Measurements from ENCODE around the gene PCDHB12. TPM values are rescaled to one million over a fixed set of nuclear protein-coding genes. Genes with fewer than 3 reads are reported as not detected.
"Not testable (repeated sequence)": the region's sequence is repeated elsewhere in the genome, so short reads cannot be mapped to it uniquely, and the experiment has no call there.

PCDHB12 gene
- polyA plus RNA-seq, 1 experiment, result 0.13 TPM

DNA sequence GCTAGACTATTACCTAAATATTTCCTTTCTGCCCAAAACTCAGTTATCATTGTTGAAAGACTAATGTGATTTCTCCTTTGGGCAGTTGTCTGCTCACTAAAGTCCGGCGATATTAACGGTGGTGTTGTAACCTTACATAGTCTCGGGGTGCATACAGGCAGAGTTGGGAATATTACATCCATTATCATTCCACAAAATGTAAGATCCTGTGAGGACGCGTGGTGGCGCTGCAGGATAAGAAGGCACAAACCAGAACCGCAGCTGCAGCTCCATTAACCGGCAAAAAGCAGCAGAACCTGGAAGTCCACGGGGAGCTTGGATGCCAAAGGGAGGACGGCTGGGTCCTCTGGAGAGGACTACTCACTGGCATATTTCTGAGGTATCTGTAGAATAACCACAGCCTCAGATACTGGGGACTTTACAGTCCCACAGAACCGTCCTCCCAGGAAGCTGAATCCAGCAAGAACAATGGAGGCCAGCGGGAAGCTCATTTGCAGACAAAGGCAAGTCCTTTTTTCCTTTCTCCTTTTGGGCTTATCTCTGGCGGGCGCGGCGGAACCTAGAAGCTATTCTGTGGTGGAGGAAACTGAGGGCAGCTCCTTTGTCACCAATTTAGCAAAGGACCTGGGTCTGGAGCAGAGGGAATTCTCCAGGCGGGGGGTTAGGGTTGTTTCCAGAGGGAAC, 5.3 kb downstream of the PCDHB12 start, which contains the start of gene PCDHB13:
Gene PCDHB13 (plus strand): TSS at position 264 of the 684 bp plus-strand sequence. CDS start 205 bp downstream, at position 469.
- H3K4me3 ChIP-seq (ENCODE audit: low read depth, low read length); DNase-seq (ENCODE audit: low read depth); H3K36me3 ChIP-seq (ENCODE audit: control insufficient read depth, insufficient read depth, low read length); POLR2A ChIA-PET; H3K27me3 ChIP-seq (ENCODE audit: control insufficient read depth, insufficient read depth, low read length): not testable (repeated sequence)
- TF ChIP-seq, protein P1, sequence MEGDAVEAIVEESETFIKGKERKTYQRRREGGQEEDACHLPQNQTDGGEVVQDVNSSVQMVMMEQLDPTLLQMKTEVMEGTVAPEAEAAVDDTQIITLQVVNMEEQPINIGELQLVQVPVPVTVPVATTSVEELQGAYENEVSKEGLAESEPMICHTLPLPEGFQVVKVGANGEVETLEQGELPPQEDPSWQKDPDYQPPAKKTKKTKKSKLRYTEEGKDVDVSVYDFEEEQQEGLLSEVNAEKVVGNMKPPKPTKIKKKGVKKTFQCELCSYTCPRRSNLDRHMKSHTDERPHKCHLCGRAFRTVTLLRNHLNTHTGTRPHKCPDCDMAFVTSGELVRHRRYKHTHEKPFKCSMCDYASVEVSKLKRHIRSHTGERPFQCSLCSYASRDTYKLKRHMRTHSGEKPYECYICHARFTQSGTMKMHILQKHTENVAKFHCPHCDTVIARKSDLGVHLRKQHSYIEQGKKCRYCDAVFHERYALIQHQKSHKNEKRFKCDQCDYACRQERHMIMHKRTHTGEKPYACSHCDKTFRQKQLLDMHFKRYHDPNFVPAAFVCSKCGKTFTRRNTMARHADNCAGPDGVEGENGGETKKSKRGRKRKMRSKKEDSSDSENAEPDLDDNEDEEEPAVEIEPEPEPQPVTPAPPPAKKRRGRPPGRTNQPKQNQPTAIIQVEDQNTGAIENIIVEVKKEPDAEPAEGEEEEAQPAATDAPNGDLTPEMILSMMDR (IDR thresholded peaks at IDR 0.05; ENCODE audit: insufficient read depth, low read depth, low read length), result 0 out of 2 replicates have a peak, but pooled peaks have one; percentile 10
- CTCF ChIA-PET, result interaction anchor here (1.3 to 1.4 kb wide), 2 partner anchors 9 to 12 kb away, joined by 3 to 4 read pairs; partner anchors contain the start of gene PCDHB14

DNA sequence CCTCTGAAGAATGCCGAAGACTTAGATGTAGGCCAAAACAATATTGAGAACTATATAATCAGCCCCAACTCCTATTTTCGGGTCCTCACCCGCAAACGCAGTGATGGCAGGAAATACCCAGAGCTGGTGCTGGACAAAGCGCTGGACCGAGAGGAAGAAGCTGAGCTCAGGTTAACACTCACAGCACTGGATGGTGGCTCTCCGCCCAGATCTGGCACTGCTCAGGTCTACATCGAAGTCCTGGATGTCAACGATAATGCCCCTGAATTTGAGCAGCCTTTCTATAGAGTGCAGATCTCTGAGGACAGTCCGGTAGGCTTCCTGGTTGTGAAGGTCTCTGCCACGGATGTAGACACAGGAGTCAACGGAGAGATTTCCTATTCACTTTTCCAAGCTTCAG, 6.1 kb downstream of the PCDHB12 start:
- H3K27me3 ChIP-seq (ENCODE audit: control insufficient read depth, insufficient read depth, low read length); CTCF ChIA-PET; H3K36me3 ChIP-seq (ENCODE audit: control insufficient read depth, insufficient read depth, low read length); DNase-seq (ENCODE audit: low read depth); POLR2A ChIA-PET; H3K4me3 ChIP-seq (ENCODE audit: low read depth, low read length): not testable (repeated sequence)

DNA sequence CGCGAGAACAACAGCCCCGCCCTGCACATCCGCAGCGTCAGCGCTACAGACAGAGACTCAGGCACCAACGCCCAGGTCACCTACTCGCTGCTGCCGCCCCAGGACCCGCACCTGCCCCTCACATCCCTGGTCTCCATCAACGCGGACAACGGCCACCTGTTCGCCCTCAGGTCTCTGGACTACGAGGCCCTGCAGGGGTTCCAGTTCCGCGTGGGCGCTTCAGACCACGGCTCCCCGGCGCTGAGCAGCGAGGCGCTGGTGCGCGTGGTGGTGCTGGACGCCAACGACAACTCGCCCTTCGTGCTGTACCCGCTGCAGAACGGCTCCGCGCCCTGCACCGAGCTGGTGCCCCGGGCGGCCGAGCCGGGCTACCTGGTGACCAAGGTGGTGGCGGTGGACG, 7.0 kb downstream of the PCDHB12 start:
- H3K27me3 ChIP-seq (ENCODE audit: control insufficient read depth, insufficient read depth, low read length); H3K4me3 ChIP-seq (ENCODE audit: low read depth, low read length); H3K36me3 ChIP-seq (ENCODE audit: control insufficient read depth, insufficient read depth, low read length); CTCF ChIA-PET; DNase-seq (ENCODE audit: low read depth); POLR2A ChIA-PET: not testable (repeated sequence)

DNA sequence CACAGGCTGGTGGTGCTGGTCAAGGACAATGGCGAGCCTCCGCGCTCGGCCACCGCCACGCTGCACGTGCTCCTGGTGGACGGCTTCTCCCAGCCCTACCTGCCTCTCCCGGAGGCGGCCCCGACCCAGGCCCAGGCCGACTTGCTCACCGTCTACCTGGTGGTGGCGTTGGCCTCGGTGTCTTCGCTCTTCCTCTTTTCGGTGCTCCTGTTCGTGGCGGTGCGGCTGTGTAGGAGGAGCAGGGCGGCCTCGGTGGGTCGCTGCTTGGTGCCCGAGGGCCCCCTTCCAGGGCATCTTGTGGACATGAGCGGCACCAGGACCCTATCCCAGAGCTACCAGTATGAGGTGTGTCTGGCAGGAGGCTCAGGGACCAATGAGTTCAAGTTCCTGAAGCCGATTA, 7.5 kb downstream of the PCDHB12 start:
- DNase-seq (ENCODE audit: low read depth); H3K36me3 ChIP-seq (ENCODE audit: control insufficient read depth, insufficient read depth, low read length); CTCF ChIA-PET; POLR2A ChIA-PET; H3K4me3 ChIP-seq (ENCODE audit: low read depth, low read length); H3K27me3 ChIP-seq (ENCODE audit: control insufficient read depth, insufficient read depth, low read length): not testable (repeated sequence)

DNA sequence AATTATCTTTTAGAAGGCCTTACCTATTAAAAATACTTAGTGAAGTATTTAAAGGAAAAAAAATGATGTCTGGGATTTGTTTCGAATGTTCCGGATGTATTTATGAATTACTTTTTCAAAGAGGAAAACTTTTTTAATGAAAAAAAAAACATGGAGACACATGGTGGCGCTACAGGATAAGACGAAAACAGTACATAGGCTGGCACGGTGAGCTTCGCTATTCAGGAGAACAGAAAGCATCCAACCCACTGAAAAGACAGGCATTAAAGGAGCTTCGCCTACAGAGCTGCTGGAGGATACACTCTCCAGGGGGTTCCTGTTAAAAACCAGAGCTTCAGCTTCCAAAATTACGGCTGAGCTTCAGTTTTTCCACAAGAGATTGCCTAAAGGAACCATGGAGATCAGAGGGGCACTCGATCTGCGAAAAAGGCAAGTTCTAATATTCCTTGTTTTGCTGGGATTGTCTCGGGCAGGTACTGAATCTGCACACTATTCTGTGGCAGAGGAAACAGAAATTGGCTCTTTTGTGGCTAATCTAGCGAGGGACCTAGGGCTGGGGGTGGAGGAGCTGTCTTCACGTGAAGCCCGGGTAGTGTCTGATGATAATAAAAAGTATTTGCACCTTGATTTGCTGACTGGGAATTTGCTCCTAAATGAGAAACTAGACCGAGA, 14.7 kb downstream of the PCDHB12 start, which contains the start of gene PCDHB14:
Gene PCDHB14 (plus strand): TSS at position 232 of the 672 bp plus-strand sequence. CDS start 163 bp downstream, at position 395.
- POLR2A ChIA-PET, result no interaction called here
- DNase-seq (ENCODE audit: low read depth), result no peak
- Histone ChIP-seq H3K27me3 (ENCODE audit: control insufficient read depth, insufficient read depth, low read length) (no peaks in the 10 kb centered on the region), H3K36me3 (ENCODE audit: control insufficient read depth, insufficient read depth, low read length) (no peaks in the 10 kb centered on the region), H3K4me3 (ENCODE audit: low read depth, low read length) (peak within 1 kb of the TSS; percentile 27)
- TF ChIP-seq, protein P1 (IDR thresholded peaks at IDR 0.05; ENCODE audit: insufficient read depth, low read depth, low read length), result 0 out of 2 replicates have a peak, but pooled peaks have one; percentile 21
- CTCF ChIA-PET, result interaction anchor here (0.6 to 2.5 kb wide), 12 partner anchors 10 to 355 kb away, joined by 3 to 15 read pairs (median 4); partner anchors contain the start of genes PCDHB12, PCDHB13, PCDHGA10 and PCDHGB7

DNA sequence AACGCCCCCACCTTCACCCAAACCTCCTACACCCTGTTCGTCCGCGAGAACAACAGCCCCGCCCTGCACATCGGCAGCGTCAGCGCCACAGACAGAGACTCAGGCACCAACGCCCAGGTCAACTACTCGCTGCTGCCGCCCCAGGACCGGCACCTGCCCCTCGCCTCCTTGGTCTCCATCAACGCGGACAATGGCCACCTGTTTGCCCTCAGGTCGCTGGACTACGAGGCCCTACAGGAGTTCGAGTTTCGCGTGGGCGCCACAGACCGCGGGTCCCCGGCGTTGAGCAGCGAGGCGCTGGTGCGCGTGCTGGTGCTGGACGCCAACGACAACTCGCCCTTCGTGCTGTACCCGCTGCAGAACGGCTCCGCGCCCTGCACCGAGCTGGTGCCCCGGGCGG, 16.3 kb downstream of the PCDHB12 start:
- H3K36me3 ChIP-seq (ENCODE audit: control insufficient read depth, insufficient read depth, low read length); H3K27me3 ChIP-seq (ENCODE audit: control insufficient read depth, insufficient read depth, low read length); POLR2A ChIA-PET; H3K4me3 ChIP-seq (ENCODE audit: low read depth, low read length); DNase-seq (ENCODE audit: low read depth): not testable (repeated sequence)
- CTCF ChIA-PET, result interaction anchor here (0.7 to 2.2 kb wide), 2 partner anchors 9 to 1737 kb away, joined by 3 to 15 read pairs; no protein-coding TSS in a partner anchor

DNA sequence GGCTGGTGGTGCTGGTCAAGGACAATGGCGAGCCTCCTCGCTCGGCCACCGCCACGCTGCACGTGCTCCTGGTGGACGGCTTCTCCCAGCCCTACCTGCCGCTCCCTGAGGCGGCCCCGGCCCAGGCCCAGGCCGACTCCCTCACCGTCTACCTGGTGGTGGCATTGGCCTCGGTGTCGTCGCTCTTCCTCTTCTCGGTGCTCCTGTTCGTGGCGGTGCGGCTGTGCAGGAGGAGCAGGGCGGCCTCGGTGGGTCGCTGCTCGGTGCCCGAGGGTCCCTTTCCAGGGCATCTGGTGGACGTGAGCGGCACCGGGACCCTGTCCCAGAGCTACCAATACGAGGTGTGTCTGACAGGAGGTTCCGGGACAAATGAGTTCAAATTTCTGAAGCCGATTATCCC, 16.9 kb downstream of the PCDHB12 start:
- H3K36me3 ChIP-seq (ENCODE audit: control insufficient read depth, insufficient read depth, low read length); H3K27me3 ChIP-seq (ENCODE audit: control insufficient read depth, insufficient read depth, low read length); H3K4me3 ChIP-seq (ENCODE audit: low read depth, low read length); DNase-seq (ENCODE audit: low read depth); CTCF ChIA-PET; POLR2A ChIA-PET: not testable (repeated sequence)
